ENCODE results near the gene PEX14.

GRCh38 chr1:10494418-10494753, 19.6 kb downstream of the PEX14 start:
- no peak for TF ChIP-seq CTCF (IDR thresholded peaks at IDR 0.05)
- TF ChIP-seq EP300 (IDR thresholded peaks at IDR 0.05): no peak

Measured in gastroesophageal sphincter (tissue), 3 donors.